ENCODE data around the gene TMEM132D.

- no peak for TF ChIP-seq GATA2 (IDR thresholded peaks at IDR 0.05; ENCODE audit: low read depth, low read length)
- TF ChIP-seq GATA3 (IDR thresholded peaks at IDR 0.05; ENCODE audit: low read depth, low read length), result no peak
Observed at GRCh38 chr12:129310346-129310745, 593.5 kb downstream of the TMEM132D start.
